Spleen (tissue), 11 donors: ENCODE results near the gene MBNL1. TPM values are rescaled to one million over a fixed set of nuclear protein-coding genes. Genes with fewer than 3 reads are reported as not detected.

Experiments used
- DNase-seq: peaks from one replicate; pipeline ENCODE4 v3.0.0-alpha.2; 2020
- H3K27ac ChIP-seq, 8 donors: fragments of 200-600 bp; sonication (generic) in 7 of 8; 1 replicate in 4 of 8; 2 replicates in 4 of 8; pipeline versions ENCODE4 v1.5.0 to v1.8.0; 2016 to 2021; ENCODE audit warnings: inconsistent platforms in 4 of 8, mild to moderate bottlenecking in 4 of 8, moderate library complexity in 1 of 8
- H3K27me3 ChIP-seq, 7 donors: fragments of 200-600 bp; sonication (generic) in 6 of 7; replicated peaks in 1 of 7; 1 replicate in 4 of 7; 2 replicates in 3 of 7; pipeline versions ENCODE4 v1.5.0 to v1.8.0; 2016 to 2021; ENCODE audit warnings: inconsistent platforms in 3 of 7, mild to moderate bottlenecking in 1 of 7
- H3K36me3 ChIP-seq, 6 donors: fragments of 200-600 bp; sonication (generic) in 5 of 6; 1 replicate in 4 of 6; 2 replicates in 2 of 6; pipeline versions ENCODE4 v1.5.0 to v1.8.0; 2016 to 2021; ENCODE audit warnings: inconsistent platforms in 2 of 6
- H3K4me1 ChIP-seq, 6 donors: fragments of 200-600 bp; sonication (generic) in 5 of 6; 1 replicate in 3 of 6; 2 replicates in 3 of 6; pipeline versions ENCODE4 v1.5.0 to v1.8.0; 2016 to 2021; ENCODE audit warnings: inconsistent platforms in 3 of 6
- H3K4me3 ChIP-seq, 8 donors: fragments of 200-600 bp; sonication (generic) in 7 of 8; 1 replicate in 4 of 8; 2 replicates in 4 of 8; pipeline versions ENCODE4 v1.5.0 to v1.8.0; 2016 to 2021; ENCODE audit warnings: inconsistent platforms in 4 of 8, mild to moderate bottlenecking in 4 of 8, moderate library complexity in 2 of 8
- H3K9me3 ChIP-seq, 8 donors: fragments of 200-600 bp; sonication (generic) in 7 of 8; 1 replicate in 4 of 8; 2 replicates in 4 of 8; pipeline versions ENCODE4 v1.5.0 to v1.8.0; 2016 to 2021; ENCODE audit warnings: inconsistent platforms in 4 of 8
- CTCF ChIP-seq, 11 experiments: fragments of 200-600 bp in 7 of 11; fragments of 450-650 bp in 4 of 11; sonication (generic) in 4 of 11; IDR thresholded peaks in 8 of 11; conservative IDR thresholded peaks in 3 of 11; 1 replicate in 7 of 11; 2 replicates in 4 of 11; pipeline versions ENCODE4 v1.4.0 to v1.8.0; 2016 to 2021; ENCODE audit warnings: antibody characterized with exemption in 11 of 11, inconsistent platforms in 4 of 11, mild to moderate bottlenecking in 1 of 11
- POLR2A ChIP-seq, 3 donors: fragments of 450-650 bp; IDR thresholded peaks; one replicate each; pipeline ENCODE4 v1.5.1; 2017; ENCODE audit warnings: antibody characterized with exemption in 3 of 3, mild to moderate bottlenecking in 1 of 3
- POLR2AphosphoS5 ChIP-seq, 3 donors: sonication (generic); formaldehyde crosslinking; IDR thresholded peaks; one replicate each; pipeline ENCODE4 v1.5.1; 2017; ENCODE audit warnings: antibody characterized with exemption in 3 of 3
- WGBS, 5 donors: extraction: QIAGEN DNeasy Blood & Tissue Kit in 3 of 5; methylation state at CpG; one replicate each; pipeline versions ENCODE4 v1.1.5 to v1.1.7; 2013 to 2018; 5-methylcytosine and 5-hydroxymethylcytosine counted together
- intact Hi-C: fragments of 100-400 bp; cut with DNase I; formaldehyde crosslinking; loops from one replicate; pipeline ENCODE4 v1.15.0; 2023; ENCODE audit warnings: low total_unique reads
- polyA plus RNA-seq, 3 donors: library from polyadenylated mRNA; stranded (reverse); fragments of 200-250 nt; gene quantifications; one replicate each; pipeline ENCODE4 v1.2.1, GENCODE V29; 2013
- total RNA-seq, 7 donors: library from RNA; depleted of rRNA in 3 of 7; stranded (reverse); fragments of >200 nt in 3 of 7; fragmentation: NEBNext Ultra II Directional in 4 of 7; extraction: Animal tissue kit (Norgen Biotek cat#: 25700) in 4 of 7; gene quantifications; one replicate each; pipeline versions ENCODE4 v1.1.0 to v1.2.1, GENCODE V29; 2016 to 2021
- donor health status: healthy with polysubstance abuse.
- donor health status: DM: no; HTN: no; CAD: no; lungs with moderate emphysema.
- donor health status: DM: no; HTN: no; CAD: no.
- donor health status: Bipolar disorder and iron deficiency.
- donor health status: healthy.
- donor health status: DM: no; HTN: no; CAD: no.
- donor health status: DM: yes; HTN: yes; CAD: no.

Gene MBNL1
- total and polyA plus RNA-seq, 10 donors = 64.7 to 491 (median 296) TPM

GRCh38 chr3:152445212-152445611 is 176.5 kb downstream of the MBNL1 start:
- intact Hi-C loops = no loop called here
- Histone ChIP-seq H3K4me3 (no peak overlapping the region), H3K27ac (peak overlapping the region in 1 of 8 donors; percentile 0), H3K9me3 (no peaks in the 10 kb centered on the region), H3K27me3 (no peaks in the 10 kb centered on the region), H3K36me3 (peaks cover 0 to 59% (median 31%) of the 10 kb centered on the region in 6 donors), H3K4me1 (peaks cover 23 to 99% (median 55%) of the 10 kb centered on the region in 6 donors)
- peak in 1 of 3 donors; percentile 12 for TF ChIP-seq POLR2AphosphoS5 (IDR thresholded peaks at IDR 0.05)
- no peak for TF ChIP-seq POLR2A (IDR thresholded peaks at IDR 0.05)
- 72 to 84% (median 79%) methylated on average over 6 of the region's 6 CpGs for WGBS, 5 donors
- DNase-seq = no peak

GRCh38 chr3:152446495-152446894 is 177.8 kb downstream of the MBNL1 start:
- no peak for TF ChIP-seq POLR2A (IDR thresholded peaks at IDR 0.05)
- peak in 1 of 3 donors; percentile 23 for TF ChIP-seq POLR2AphosphoS5 (IDR thresholded peaks at IDR 0.05)
- Histone ChIP-seq H3K4me1 (peaks cover 23 to 93% (median 53%) of the 10 kb centered on the region in 6 donors), H3K9me3 (no peaks in the 10 kb centered on the region), H3K27me3 (no peaks in the 10 kb centered on the region), H3K36me3 (peaks cover 0 to 69% (median 39%) of the 10 kb centered on the region in 6 donors), H3K27ac (peak overlapping the region in 1 of 8 donors; percentile 4), H3K4me3 (no peak overlapping the region)
- DNase-seq = no peak
- intact Hi-C loops = no loop called here
- WGBS, 5 donors = 83 to 88% (median 86%) methylated on average over 7 of the region's 7 CpGs

GRCh38 chr3:152447511-152447910 is 178.8 kb downstream of the MBNL1 start:
- no peak for TF ChIP-seq CTCF (IDR thresholded peaks at IDR 0.05 in 8 of 11, conservative IDR thresholded peaks at IDR 0.05 in 3 of 11)
- TF ChIP-seq POLR2AphosphoS5 (IDR thresholded peaks at IDR 0.05) = no peak
- no peak for TF ChIP-seq POLR2A (IDR thresholded peaks at IDR 0.05)
- intact Hi-C loops = no loop called here
- Histone ChIP-seq H3K36me3 (peaks cover 0 to 78% (median 42%) of the 10 kb centered on the region in 6 donors), H3K4me3 (no peak overlapping the region), H3K4me1 (peaks cover 14 to 92% (median 43%) of the 10 kb centered on the region in 6 donors), H3K27me3 (no peaks in the 10 kb centered on the region), H3K27ac (peak overlapping the region in 3 of 8 donors; percentile 4 to 41 (median 36)), H3K9me3 (no peaks in the 10 kb centered on the region)
- DNase-seq = no peak
- WGBS, 5 donors = 57 to 82% (median 67%) methylated on average over 3 of the region's 3 CpGs

- Histone ChIP-seq H3K36me3 (peaks cover 0 to 84% (median 45%) of the 10 kb centered on the region in 6 donors), H3K9me3 (no peaks in the 10 kb centered on the region), H3K4me1 (peaks cover 8 to 91% (median 37%) of the 10 kb centered on the region in 6 donors), H3K4me3 (no peak overlapping the region), H3K27ac (peak overlapping the region in 1 of 8 donors; percentile 36), H3K27me3 (no peaks in the 10 kb centered on the region)
- 57 to 77% (median 70%) methylated on average over 1 of the region's 1 CpG for WGBS, 5 donors
- intact Hi-C loops = no loop called here
- TF ChIP-seq POLR2A (IDR thresholded peaks at IDR 0.05) = no peak
- no peak for TF ChIP-seq CTCF (IDR thresholded peaks at IDR 0.05 in 8 of 11, conservative IDR thresholded peaks at IDR 0.05 in 3 of 11)
- no peak for TF ChIP-seq POLR2AphosphoS5 (IDR thresholded peaks at IDR 0.05)
- no peak for DNase-seq
Measured at GRCh38 chr3:152448091-152448490, 179.4 kb downstream of the MBNL1 start.

- Histone ChIP-seq H3K27me3 (no peaks in the 10 kb centered on the region), H3K9me3 (no peaks in the 10 kb centered on the region), H3K27ac (peak overlapping the region in 1 of 8 donors; percentile 28), H3K36me3 (peaks cover 0 to 100% (median 48%) of the 10 kb centered on the region in 6 donors), H3K4me3 (no peak overlapping the region), H3K4me1 (peaks cover 0 to 74% (median 10%) of the 10 kb centered on the region in 6 donors)
- 97 to 100% (median 100%) methylated on average over 1 of the region's 1 CpG for WGBS, 5 donors
- TF ChIP-seq POLR2A (IDR thresholded peaks at IDR 0.05) (no peak), POLR2AphosphoS5 (IDR thresholded peaks at IDR 0.05) (peak in 1 of 3 donors; percentile 14)
- no peak for DNase-seq
- intact Hi-C loops = no loop called here
Measured at GRCh38 chr3:152452318-152452717, 183.6 kb downstream of the MBNL1 start.
